HG02610 (cell line): ENCODE results near the gene RBP4.
A peak's percentile ranks its signal among the peaks of the same experiment; 100 is the strongest.

Experiments used
- ATAC-seq: cut with Tn5 transposase; IDR thresholded peaks from one replicate; pipeline ENCODE4 v1.9.1; 2021; ENCODE audit warnings: mild to moderate bottlenecking, moderate library complexity; ENCODE audit not compliant: unreplicated experiment

Gene RBP4

DNA sequence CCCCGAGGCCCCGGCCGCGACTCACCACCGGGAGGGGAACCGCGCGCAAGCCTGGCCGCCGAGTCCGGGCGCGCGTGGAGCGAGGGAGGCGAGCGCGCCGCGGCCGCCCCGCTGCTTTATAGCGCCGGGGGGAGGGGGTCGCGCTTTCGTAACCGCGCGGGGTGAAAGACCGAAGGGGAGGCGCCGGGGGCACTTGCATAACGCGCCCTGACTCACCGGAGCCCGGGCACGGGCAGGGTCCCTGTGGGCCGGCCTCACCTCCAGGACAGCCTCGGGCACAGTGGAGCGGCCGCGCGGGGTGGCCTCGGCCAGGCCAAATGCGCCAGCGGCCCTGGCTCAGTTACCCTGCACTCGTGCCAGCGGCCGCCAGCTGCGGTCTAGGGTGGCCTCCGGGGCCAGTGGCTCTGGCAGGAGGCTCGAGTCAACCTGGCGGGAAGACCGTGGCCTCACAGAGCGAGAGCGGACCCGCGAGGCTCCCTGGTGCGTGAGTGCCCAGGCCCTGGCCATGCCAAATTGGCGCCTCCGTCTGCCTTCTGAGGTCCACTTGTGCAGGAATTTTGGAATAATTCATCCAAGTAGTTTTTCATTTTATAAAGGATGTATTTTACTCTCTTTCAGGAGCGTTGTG is at the start of gene RBP4:
RBP4 (minus strand) TSS at position 90 of the 628 bp plus-strand sequence. CDS start 207 bp downstream, outside the sequence.
- no peak for ATAC-seq

DNA sequence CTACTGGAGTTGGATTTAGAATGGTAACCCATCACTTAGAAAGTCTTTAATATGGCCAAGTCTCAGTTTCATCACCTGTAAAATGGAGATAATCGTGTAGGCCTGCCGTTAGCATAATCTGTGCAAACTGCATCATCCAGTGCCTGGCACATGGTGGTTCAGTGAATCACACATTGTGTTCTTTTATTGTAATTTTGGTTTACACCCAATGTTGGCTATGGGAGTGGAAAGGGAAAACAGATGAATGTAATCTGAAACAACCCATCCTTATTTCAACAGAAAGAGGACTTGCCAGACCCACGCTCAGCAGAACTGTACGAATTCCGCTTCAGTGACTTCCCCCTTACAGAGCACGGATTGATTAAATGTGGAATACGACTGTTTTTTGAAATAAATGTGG is 38.8 kb upstream of the RBP4 start:
- ATAC-seq: no peak

DNA sequence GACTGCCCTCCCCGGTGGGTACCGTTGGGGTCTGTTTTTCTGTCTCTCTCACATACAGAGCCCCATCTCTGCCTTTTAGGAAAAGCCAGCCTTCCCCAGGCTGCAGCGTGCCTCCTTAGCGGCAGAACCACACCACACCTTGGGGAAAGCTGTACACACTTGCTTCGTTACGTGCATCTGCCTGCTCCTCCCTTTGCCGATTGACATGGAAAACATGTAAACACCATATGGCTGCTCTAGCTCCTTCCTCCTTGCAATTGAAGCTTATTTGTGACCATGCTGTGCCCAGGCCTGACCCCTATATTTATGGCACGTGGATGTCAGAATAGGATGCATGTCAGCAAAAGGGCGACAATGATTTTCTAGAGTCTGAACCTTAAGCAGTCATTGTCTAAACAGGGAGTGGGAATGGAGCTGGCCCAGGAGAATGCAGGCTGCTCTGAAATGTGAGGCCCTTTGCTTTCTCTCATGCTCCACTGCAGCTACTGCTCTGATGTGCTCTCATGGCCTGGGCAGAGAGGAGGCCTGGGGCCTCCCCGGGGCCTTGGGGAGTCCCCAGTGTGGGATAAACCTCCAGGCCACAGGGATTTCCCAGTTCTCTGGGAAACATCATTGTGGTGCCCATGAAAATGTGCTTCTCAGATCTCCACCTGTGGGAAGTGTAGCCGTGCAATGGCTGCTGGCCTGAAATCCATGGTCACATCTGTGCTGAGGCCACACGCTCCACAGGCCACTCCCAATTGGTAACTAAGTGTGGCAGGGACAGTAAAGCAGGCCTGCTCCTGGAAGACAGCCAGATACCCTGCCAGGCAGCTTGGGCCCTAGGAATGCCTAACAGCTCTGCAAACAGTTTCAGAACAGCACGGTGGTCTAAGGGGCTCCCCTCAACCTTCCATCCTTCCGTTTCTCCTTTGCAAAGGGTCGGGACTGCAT is 29.9 kb upstream of the RBP4 start:
- peak; percentile 67 for ATAC-seq

DNA sequence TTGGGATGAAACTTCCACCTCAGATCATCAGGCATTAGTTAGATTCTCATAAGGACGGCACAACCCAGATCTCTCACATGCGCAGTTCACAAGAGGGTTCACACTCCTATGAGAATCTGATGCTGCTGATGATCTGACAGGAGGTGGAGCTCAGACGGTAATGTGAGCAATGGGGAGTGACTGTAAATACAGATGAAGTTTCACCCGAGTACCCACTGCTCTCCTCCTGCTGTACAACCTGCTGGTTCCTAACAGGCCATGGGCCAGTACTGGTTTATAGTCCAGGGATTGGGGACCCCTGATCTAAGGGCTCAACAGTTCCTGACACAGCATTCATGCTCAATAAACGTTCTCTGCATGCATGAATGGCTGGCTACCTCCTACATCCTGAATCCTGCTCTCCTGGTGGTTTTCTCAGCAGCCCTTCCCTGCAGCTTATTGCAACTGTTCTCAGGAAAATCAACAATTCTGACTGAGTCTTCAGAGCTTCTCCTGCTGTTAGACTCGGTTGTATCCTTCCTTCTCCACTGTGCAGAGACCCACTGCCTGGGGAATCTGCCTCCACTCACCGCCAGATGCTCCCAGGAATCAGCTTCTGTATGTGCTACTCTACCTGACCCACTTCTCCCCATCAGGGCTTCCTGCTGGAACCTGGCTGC is 28.7 kb upstream of the RBP4 start:
- ATAC-seq: no peak

DNA sequence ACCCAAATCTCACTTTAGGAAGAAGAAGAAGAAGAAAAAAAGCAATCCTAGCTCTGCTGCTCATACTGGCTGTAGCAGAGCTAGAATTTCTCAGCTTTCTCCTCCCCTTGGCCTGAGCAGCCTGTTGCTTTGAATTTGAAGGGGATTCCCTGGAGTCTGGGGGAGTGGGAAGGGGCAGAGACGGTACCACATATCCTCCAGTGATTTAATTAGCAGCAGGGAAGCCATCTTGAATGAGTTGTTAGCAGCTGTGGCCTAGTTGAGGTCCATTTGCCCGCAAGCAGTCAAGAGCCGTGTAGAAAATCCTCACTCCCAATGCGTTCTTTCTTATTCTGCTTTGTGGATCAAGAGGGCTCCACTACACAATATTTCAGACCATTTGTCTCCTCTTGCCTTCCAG is 27.8 kb upstream of the RBP4 start:
- no peak for ATAC-seq

DNA sequence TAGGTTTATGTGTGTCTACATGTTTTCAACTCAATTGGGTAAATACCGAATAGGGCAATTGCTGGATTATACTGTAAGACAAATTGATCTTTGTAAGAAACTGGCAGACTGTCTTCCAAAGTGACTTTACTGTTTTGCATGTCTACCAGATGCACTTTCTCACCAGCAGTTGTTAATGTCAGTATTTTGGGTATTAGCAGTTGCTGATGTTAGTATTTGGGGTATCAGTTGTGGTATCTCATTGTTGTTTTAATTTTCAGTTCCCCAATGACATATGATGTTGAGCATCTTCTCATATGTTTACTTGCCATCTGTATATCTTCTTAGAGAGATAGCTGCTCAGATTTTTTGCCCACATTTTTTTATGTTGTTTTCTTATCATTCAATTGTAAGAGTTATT is 21.9 kb upstream of the RBP4 start:
- no peak for ATAC-seq

DNA sequence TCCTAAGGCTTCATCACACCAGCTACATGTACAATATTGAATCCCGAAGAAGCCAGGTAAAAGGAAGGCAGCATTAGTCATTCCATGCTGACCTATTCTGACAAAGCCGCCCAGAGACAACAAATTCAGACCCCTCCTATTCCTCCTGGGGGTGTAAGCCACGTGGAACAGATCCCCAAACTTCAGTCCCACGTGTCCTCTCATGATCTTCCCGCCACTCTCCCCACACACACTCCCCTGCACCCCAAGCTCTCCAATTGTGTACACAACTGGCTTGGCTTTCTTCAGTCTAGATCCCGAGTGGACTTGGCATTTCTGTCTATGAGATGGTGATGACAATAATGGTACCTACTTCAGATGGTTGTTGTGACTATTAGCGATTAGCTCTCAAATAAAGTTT is 19.9 kb upstream of the RBP4 start:
- no peak for ATAC-seq

DNA sequence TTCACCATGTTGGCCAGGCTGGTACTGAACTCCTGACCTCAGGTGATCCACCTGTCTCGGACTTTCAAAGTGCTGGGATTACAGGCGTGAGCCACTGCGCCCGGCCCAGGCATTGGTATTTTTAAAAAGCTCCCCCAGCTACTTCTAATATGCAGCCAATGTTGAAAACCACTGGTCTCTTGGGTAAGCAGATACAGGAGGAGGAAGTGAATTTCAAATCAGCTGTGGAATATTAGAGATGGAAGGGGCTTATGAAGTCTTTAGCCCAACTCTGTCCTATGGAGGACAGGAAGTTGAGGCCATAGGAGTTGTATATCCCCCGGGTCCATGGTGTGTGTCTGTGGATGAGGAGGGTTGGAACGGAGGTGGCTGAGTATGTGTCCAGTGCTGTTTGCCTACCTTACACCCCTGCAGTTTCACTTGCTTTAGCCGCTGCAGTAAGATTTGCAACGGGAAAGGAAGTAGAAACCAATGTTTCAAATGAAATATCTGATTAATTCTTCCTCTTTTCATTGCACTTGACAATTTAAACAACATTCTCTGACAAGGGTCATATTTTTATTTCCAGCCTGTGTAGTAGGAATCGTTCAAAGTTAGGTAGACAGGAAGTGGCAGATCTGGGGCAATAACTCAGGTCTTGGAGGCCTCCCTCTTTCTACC is 14.7 kb upstream of the RBP4 start:
- no peak for ATAC-seq

DNA sequence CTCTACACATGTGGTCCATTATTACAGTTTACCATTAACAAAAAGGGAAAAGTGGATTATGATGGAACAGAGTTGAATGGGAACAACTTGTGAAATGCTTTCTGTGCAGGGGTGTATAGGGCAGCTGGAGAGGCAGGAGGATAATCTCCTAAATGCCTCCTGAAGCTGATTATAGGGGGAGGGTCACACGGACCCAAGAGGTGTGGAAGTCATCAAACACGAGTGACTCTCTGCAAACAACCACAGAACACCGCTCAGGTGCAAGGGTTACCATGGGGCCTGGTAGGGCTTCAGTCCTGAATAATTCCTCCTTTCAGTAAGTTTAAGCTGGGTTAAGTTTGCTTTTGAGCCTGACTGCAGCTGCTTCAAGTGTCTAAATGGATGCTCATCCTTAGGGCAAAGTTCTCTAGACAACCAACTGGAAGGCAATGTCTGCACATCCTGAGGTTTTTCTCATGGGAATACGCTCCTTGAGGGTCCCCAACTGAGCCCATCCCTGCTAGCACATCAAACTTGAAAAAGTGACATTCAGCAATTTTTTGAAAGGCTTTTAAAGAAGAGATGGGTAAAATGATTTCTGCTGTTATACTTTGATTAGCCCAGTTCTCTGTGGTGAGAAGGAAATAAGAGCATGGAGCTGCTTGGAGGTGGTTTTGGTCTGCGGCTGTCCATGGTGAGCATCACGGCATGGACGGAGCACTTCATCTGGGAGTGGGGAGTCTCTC is 13.2 kb upstream of the RBP4 start:
- ATAC-seq: no peak

DNA sequence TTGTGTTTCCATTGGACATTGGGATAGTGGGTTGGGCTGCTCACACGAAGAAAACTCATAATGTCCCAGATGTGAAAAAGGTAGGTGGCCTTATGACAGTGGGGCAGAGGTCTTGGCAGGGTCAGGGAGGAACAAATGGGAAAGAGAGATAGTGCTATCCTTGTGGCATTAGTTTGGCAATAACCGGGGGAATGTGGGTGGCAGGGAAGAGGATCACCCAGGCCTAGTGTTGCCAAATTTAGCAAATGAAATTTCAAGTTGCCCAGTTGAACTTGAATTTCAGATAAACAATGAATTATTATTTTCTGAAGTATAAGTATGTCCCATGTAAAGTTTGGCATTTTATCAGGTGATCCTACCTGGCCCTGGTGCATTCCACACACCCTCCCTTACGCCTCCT is 12.1 kb upstream of the RBP4 start:
- no peak for ATAC-seq

DNA sequence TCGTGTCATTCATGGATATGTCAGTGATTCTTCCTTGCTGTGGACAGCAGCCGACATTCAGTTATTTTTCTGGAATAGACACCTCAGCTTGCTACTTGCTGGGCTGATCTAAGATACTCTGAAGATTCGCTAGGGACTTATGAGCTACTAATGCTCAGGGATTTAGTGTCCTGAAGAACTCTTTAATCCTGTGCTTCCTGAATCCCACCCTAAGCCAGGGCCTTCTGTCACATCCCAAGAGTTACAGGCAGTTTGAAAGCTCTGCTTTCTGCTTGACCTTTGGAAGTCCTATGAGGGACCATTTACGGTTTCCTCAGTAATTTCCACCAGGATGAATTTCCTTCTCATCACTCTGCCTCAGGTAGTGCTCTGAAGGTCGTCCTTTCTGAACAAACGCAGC is 11.3 kb upstream of the RBP4 start, which contains the start of gene PDE6C:
PDE6C (plus strand) TSS at position 227 of the 400 bp plus-strand sequence. CDS start 189 bp downstream, outside the sequence.
- ATAC-seq: no peak

DNA sequence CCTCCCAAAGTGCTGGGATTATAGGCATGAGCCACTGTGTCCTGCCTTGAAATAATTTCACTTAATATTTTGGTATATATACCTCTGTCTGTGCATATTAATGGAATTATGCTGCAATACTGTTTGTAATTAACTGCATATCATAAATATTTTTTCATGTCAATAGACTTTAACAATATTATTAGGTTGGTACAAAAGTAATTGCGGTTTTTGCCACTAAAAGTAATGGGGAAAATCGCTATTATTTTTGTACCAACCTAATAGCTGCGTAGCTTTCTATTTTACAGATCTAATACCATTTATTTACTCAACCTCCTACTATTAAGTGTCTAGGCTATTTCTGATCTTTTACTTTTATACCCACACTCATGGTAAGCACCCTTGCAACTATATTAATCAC is 7.4 kb upstream of the RBP4 start:
- ATAC-seq: no peak

DNA sequence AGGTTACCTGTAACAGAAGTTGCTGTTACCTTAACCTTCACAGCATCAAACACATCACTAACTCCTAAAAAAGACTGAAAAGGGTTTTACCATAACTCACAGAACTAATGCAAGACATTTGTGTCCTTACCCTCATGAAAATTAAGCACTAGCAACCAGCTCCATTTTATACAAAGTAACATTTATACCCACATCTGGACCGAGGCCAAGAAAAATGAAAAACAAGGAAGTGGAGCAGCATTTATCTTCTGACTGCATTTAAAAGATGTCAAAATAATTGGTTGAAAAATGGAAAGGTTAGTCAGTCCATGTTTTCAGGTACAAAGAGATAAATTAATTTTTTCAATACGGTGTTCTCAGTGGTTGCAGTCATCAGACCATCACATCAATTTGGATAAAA is 3.1 kb upstream of the RBP4 start:
- ATAC-seq: no peak

DNA sequence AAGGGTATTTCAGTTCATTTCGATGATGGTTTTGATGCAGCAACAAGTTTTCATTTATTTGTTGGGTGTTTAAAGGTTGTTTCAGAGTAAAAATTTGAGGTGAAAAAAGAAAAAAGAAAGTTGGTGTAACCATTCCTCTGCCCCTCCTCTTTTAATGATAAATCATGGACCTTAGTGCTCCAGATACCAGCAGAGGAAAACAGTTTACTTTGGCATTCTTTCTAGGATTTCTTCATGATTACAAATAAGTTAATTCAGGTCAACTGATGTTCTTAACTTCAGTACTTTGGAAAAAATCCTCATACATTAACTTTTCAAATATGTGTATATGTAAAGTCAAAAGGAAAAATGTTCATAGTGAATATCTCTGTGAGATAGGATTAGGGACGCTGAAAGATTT is 2.0 kb upstream of the RBP4 start:
- no peak for ATAC-seq

DNA sequence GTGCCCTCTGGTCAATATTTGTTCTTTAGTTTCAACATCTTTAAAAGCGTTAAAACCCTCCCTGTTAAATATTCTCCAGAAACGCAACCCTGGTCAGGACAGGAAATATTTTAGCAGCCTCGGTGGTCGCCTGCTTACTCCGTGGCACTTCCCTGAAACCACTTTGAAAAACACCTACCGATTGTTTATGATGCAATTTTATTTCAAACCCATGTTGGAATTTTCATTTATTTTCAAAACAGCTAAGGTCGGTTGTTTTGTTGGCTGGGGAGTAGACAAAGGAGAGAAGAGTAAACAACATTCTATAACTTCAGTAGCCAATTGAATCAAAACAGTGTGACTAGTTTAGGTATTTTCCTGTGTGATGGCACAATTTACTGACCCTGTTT is 733 bp upstream of the RBP4 start:
- no peak for ATAC-seq

DNA sequence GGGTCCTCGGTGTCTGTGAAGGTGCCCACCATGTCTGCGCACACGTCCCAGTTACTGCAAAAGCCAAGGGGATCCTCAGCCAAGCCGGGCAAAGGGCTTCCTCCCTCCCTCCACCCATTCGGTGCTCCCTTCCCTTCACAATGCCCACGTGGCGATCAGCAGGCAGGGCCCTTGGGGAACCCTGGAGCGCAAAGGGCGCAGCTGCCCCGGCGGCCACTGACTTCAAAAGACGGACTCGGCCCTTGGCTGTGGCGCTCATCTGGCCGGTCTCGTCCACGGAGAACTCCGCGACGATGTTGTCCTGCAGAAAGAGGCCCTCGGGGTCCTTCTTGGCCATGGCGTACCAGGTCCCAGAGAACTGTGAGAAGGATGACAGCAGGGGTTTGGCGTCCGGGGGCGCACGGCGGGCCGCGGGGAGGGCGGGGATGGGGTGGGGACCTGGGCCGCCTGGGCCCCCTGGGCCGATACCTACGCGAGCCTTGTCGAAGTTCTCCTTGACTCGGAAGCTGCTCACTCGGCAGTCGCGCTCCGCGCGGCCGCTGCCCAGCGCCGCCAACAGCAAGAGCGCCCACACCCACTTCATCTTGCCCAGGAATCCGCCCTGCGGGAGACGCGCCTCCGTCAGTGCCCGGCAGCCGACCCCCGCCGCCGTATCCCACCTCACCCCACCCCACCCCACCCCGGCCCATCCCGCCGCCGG is 439 bp downstream of the RBP4 start:
- no peak for ATAC-seq

DNA sequence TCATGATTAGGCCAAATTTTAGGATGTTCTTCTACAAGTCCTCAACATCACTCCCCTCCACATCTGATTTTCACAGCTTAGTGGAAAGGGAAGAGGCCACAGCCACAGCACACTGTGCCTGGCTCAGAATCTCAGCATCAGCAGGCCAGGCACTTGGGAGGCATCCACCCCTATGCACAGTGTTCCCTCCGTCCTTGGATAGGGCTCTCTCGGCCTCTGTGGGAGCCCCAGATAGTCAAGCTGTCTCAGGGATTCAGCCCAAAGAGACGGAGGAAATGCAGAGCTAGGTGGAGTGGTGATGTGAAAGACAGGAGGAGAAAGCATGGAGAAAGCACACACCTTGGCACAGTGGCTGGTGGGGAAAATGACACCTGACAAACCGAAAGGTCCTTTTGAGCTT is 1.3 kb downstream of the RBP4 start:
- ATAC-seq: no peak

DNA sequence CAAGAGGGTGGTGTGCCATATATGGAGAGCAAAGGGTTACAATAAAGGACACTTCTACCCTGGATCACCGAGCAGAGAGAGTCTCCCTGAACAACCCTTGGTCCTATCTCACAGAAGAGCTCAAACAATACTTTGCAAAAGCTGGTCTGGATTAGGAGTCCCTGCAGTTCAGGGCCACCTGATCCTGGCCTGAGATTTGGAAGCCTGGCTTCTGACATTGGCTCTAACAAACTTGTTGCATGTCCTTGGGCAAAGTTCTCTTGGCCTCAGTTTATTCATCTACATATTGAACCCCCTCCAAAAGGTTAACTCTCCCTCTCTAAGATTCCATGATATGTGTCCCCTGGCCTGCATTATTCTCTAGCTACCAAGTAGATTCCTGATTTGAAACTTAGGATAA is 1.7 kb downstream of the RBP4 start:
- no peak for ATAC-seq

DNA sequence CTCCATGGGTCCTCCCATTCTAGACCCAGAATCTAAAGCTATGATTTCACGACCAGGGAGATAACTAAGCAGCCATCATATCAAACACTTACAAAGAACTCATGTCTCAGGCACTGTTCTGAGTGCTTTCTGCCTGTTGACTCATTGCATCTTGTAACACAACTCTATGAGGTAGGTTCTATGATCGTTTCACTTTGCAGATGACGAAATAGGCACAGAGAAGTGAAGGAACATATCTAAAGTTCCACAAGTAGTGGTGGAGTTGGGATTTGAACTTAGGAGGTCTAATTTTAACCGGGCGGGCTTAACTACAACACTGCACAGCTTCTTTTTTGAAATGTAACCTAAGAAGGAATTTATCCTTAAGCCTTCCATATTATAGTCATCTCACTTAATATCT is 2.9 kb downstream of the RBP4 start:
- ATAC-seq: no peak

DNA sequence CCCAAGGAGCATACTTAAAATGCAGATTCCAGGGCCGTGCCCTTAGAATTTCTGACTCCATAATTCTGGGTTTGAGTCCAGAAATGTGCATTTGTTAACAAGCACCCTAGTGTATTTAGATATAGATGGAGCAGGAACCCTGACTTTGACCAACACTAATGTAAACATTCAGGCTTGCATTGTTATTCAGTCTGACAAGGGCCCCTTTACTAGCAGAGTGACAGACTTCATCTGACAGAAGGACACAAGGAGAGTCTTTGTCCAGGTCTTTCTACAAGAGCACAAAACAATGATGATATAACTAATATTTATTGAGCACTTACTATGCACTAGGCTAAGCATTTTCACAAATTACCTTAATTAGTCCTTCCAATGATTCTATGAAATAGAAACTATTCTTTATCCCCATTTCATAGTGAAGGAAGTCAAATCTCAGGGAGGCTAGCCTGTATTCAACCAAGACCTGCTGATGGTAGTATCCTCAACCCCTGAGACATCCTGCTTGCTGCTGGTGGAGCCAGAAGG is 3.9 kb downstream of the RBP4 start:
- ATAC-seq: no peak
